ENCODE results near the gene AHNAK.

DNA sequence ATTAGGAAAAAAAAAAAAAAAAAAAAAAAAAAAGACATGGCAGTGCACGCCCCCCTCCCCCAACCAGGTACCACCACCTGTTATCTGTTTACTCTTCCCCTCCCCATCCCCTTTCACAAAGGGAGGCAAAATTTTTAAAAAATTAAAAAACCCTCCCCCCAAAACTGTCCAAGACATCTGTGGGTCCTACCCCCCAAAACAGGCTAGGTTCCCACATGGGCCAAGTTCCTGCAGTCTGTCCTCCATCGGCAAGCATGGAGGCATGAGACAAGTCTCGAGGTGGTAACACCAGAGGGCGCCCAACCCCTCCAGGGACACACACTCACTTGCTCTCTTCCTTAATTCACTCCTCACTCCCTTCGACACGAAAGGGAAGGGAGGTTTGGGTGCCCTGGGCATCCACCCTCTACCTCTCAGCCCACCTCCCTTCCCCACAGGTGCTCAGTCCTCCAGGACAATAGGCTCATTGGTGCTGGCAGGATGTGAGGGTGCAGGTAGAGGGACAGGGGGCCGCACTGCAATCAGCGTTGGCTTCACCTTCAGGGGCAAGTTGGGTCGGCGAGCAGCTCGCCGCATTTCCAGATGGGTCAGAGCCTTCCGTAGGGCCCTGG lies 46.9 kb upstream of the AHNAK start:
- TF ChIP-seq, protein P1, sequence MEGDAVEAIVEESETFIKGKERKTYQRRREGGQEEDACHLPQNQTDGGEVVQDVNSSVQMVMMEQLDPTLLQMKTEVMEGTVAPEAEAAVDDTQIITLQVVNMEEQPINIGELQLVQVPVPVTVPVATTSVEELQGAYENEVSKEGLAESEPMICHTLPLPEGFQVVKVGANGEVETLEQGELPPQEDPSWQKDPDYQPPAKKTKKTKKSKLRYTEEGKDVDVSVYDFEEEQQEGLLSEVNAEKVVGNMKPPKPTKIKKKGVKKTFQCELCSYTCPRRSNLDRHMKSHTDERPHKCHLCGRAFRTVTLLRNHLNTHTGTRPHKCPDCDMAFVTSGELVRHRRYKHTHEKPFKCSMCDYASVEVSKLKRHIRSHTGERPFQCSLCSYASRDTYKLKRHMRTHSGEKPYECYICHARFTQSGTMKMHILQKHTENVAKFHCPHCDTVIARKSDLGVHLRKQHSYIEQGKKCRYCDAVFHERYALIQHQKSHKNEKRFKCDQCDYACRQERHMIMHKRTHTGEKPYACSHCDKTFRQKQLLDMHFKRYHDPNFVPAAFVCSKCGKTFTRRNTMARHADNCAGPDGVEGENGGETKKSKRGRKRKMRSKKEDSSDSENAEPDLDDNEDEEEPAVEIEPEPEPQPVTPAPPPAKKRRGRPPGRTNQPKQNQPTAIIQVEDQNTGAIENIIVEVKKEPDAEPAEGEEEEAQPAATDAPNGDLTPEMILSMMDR (tag by site-specific recombination; IDR thresholded peaks at IDR 0.05) = peak; percentile 69
- no peak for TF ChIP-seq IKZF3 (tag by site-specific recombination; IDR thresholded peaks at IDR 0.05)

Measured in HEK293 (cell line).